Coronary artery (tissue), 2 donors: ENCODE measurements around the gene TMEM255B.

Source experiments
- DNase-seq: peaks from one replicate; pipeline ENCODE4 v3.0.0-alpha.2; 2017; ENCODE audit warnings: low spot score
- H3K27ac ChIP-seq, 2 donors: fragments of 200-600 bp; sonication (generic); one replicate each; pipeline ENCODE4 v1.5.1; 2016 to 2019
- H3K4me3 ChIP-seq: fragments of 200-600 bp; sonication (generic); 2 replicates; pipeline ENCODE4 v1.5.1; 2016; ENCODE audit warnings: mild to moderate bottlenecking, moderate library complexity
- TF ChIP-seq, protein P1 (sequence below): fragments of 200-600 bp; sonication (generic); IDR thresholded peaks from one replicate; pipeline ENCODE4 v1.5.1; 2019; ENCODE audit warnings: antibody characterized with exemption

Gene TMEM255B

DNA sequence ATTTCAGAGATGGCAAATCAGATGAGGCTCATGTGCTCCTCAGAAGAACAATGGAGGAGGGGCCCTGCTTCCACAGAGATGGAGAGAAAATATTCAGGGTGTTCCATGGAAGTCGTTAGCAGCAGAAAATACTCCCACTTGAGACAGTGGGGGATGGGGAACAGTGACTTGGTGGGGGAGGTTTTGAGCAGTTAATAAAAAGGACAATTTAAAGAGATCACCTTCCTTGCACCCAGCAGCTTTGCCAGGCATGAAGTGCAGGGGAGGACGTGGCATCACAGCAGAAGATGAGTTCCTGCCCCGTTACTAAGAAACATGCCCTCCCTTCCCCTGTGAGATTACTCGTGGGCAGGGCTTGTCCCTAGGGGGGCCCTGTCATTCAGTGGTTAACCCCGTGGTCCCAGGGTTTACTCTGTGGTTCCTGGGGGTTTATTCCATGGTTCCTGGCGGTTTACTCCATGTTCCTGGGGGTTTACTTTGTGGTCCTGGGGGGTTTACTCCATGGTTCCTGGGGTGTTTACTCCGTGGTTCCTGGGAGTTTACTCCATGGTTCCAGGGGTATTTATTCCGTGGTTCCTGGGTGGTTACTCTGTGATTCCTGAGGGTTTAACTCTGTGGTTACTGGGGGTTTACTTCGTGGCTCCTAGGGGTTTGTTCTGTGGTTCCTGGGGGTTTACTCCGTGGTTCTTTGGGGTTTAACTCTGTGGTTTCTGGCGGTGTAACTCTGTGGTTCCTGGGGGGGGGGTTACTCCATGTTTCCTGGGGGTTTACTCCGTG is 49.2 kb downstream of the TMEM255B start:
- Histone ChIP-seq H3K27ac (no peak overlapping the region), H3K4me3 (no peak overlapping the region)
- TF ChIP-seq, protein P1, sequence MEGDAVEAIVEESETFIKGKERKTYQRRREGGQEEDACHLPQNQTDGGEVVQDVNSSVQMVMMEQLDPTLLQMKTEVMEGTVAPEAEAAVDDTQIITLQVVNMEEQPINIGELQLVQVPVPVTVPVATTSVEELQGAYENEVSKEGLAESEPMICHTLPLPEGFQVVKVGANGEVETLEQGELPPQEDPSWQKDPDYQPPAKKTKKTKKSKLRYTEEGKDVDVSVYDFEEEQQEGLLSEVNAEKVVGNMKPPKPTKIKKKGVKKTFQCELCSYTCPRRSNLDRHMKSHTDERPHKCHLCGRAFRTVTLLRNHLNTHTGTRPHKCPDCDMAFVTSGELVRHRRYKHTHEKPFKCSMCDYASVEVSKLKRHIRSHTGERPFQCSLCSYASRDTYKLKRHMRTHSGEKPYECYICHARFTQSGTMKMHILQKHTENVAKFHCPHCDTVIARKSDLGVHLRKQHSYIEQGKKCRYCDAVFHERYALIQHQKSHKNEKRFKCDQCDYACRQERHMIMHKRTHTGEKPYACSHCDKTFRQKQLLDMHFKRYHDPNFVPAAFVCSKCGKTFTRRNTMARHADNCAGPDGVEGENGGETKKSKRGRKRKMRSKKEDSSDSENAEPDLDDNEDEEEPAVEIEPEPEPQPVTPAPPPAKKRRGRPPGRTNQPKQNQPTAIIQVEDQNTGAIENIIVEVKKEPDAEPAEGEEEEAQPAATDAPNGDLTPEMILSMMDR, result no peak
- no peak for DNase-seq

DNA sequence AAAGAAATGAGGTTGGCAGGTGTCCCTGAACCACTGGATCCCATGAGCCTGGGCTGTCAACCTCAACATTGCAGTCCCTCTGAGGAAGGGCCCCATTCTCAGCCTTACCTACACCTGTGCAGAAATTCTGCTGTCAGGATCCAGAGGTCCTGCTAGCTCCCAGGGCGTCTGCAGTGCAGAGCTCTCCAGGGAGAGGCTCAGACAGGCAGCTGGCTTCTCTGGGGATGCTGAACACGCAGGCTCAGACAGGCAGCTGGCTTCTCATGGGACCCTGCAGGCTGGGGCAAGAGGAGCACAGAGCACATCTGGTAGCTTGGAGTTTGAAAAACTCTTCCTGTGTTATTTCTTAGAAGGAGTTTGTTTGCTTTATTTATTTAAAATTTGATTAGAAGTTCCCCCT is 50.9 kb downstream of the TMEM255B start:
- no peak overlapping the region for H3K4me3 ChIP-seq
- TF ChIP-seq, protein P1, result no peak
- H3K27ac ChIP-seq, result no peak overlapping the region
- DNase-seq, result no peak

DNA sequence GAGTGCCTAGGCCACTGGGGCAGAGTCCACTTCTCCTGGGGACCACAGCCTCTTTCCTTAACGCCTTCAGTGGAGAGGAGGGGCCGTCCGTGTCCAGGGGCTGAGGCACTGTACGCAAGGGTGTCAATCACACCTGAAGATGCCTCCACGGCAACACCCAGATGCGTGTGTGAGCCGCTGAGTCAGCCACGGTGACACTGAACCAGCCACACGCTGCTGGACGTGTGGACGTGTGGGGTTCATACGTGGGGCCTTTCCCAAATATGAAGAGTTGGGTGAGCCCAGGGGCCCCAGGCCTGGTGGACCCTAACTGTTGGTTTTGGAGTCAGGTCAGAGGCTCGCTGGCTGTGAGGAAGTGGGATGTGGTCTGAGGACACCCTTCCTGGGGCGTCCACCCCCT is 51.6 kb downstream of the TMEM255B start:
- H3K27ac ChIP-seq, result no peak overlapping the region
- no peak for DNase-seq
- H3K4me3 ChIP-seq, result no peak overlapping the region
- TF ChIP-seq, protein P1, result no peak

DNA sequence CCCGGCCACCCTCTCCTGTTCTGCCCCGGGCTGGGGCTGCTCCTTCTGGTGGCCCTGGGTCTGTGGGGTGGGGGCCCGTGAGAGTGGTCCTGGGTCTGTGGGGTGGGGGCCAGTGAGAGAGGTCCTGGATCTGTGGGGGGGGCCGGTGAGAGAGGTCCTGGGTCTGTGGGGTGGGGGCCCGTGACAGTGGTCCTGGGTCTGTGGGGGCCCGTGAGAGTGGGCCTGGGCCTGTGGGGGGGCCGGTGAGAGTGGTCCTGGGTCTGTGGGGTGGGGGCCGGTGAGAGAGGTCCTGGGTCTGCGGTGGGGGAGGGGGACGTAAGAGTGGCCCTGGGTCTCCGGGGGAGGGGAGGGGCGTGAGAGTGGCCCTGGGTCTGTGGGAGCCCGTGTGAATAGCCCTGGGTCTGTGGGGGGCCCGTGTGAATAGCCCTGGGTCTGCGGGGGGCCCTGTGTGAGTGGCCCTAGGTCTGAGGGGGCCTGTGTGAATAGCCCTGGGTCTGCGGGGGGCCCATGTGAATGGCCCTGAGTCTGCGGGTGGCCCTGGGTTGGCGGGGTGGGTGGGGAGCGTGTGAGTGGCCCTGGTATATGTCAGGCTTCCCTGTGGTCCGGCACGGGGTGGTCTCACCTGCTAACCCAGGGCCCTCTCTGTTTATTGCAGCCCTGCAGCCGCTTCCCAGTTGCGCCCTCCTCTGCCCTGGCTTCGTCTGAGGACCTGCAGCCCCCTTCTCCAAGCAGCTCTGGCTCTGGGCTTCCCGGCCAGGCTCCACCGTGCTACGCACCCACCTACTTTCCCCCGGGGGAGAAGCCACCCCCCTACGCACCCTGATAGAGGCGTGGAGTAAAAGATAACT is 52.3 kb downstream of the TMEM255B start:
- DNase-seq, result no peak
- Histone ChIP-seq H3K27ac (no peak overlapping the region), H3K4me3 (no peak overlapping the region)
- TF ChIP-seq, protein P1, result no peak

DNA sequence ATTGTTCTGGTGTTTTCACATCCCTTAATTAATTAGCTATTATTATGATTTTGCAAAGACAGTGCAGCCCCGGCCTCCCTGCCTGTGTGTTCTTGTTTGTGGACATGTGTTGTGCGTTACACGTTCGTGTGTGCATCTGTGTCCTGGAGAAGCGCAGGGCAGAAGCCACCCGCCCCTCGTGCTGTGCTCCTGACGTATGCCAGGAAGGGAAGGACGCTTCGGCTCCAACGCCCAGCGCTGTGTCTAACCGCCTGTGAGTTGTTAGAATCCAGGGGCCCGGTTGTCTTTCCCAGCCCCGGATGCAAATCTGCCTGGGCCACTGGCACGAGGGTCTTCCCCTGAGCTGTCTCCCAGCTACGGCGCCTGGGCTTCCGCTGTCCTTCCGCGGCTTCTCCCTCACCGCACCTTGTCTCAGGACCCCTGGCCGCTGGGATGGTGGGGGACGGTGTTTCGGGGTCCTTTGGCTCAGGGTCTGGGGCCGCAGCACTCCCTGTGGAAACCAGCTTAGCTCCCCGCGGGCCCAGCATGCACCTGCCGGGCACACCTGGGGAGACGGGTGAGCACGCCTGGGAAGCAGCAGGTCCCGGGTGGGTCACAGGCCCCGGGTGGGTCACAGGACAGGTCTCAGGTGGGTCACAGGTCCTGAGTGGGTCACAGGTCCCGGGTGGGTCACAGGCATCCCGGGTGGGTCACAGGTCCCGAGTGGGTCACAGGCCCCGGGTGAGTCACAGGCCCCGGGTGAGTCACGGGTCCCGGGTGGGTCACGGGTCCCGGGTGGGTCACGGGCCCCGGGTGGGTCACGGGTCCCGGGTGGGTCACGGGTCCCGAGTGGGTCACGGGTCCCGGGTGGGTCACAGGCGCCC is 53.4 kb downstream of the TMEM255B start:
- no peak overlapping the region for H3K4me3 ChIP-seq
- DNase-seq, result no peak
- TF ChIP-seq, protein P1, result no peak
- peak overlapping the region in 1 of 2 donors; percentile 73 for H3K27ac ChIP-seq

DNA sequence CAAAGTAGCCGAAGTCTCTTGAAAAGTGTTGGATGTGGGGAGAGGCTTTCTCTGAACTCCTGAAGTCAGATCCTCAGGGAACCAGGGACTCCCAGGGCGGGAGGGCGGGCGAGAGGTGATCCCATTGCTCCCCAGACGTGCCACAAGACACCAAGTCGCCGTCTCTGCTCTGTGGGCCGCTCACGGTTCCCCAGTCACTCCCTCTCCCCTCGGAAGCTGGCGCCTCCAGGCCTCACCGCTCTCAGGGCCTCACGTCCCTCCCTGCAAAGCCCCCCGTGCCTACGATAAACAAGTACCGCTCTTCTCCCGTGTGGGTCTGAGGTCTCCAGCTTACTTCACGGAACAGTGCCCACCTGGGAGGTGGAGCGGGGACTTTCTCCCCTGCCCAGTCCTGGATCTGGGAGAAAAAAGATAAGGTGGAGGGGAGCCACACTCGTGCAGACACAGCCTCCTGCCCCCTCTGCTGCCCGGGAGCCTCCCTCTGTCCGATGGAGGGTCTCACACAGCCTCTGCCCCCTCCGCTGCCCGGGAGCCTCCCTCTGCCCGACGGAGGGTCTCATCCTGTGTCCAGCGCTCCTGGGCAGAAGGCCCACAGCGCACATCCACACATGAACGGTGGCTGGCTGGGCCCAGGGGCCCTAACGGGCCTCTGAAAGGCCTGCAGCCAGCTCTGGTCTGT is 54.2 kb downstream of the TMEM255B start:
- TF ChIP-seq, protein P1, result no peak
- Histone ChIP-seq H3K27ac (peak overlapping the region in 1 of 2 donors; percentile 73), H3K4me3 (no peak overlapping the region)
- no peak for DNase-seq
